Ascending aorta (tissue), 2 donors: ENCODE measurements around the gene CHKA. TPM values are rescaled to one million over a fixed set of nuclear protein-coding genes. Genes with fewer than 3 reads are reported as not detected.

ENCODE experiments used
- DNase-seq, 2 donors: peaks; one replicate each; pipeline ENCODE4 v3.0.0-alpha.2; 2019; ENCODE audit warnings: low spot score in 2 of 2
- H3K27ac ChIP-seq, 2 donors: fragments of 200-600 bp; sonication (generic); one replicate each; pipeline ENCODE4 v1.5.1; 2016 to 2017; ENCODE audit warnings: mild to moderate bottlenecking in 1 of 2
- H3K27me3 ChIP-seq: fragments of 200-600 bp; sonication (generic); one replicate; pipeline ENCODE4 v1.5.1; 2017
- H3K36me3 ChIP-seq, 2 donors: fragments of 200-600 bp; sonication (generic); one replicate each; pipeline ENCODE4 v1.5.1; 2016
- H3K4me1 ChIP-seq, 2 donors: fragments of 200-600 bp; sonication (generic); one replicate each; pipeline ENCODE4 v1.5.1; 2016 to 2017; ENCODE audit warnings: mild to moderate bottlenecking in 1 of 2
- H3K4me3 ChIP-seq, 2 donors: fragments of 200-600 bp; sonication (generic); one replicate each; pipeline ENCODE4 v1.5.1; 2016 to 2017; ENCODE audit warnings: mild to moderate bottlenecking in 1 of 2
- H3K9me3 ChIP-seq, 2 donors: fragments of 200-600 bp; sonication (generic); one replicate each; pipeline ENCODE4 v1.5.1; 2016
- intact Hi-C: fragments of 100-400 bp; cut with DNase I; formaldehyde crosslinking; loops from one replicate; pipeline ENCODE4 v1.15.1; 2023
- total RNA-seq: library from RNA; depleted of rRNA; stranded (reverse); fragments of >200 nt; gene quantifications from one replicate; pipeline ENCODE4 v1.1.0, GENCODE V29; 2016
- TF ChIP-seq, protein P1 (sequence below), 3 experiments: fragments of 200-600 bp in 2 of 3; fragments of 450-650 bp in 1 of 3; sonication (generic) in 2 of 3; IDR thresholded peaks; one replicate each; pipeline ENCODE4 v1.5.1; 2016 to 2019; ENCODE audit warnings: antibody characterized with exemption in 3 of 3, mild to moderate bottlenecking in 1 of 3, moderate library complexity in 1 of 3

Gene CHKA
- total RNA-seq, 1 donor from 2014 or later: 10.1 TPM

DNA sequence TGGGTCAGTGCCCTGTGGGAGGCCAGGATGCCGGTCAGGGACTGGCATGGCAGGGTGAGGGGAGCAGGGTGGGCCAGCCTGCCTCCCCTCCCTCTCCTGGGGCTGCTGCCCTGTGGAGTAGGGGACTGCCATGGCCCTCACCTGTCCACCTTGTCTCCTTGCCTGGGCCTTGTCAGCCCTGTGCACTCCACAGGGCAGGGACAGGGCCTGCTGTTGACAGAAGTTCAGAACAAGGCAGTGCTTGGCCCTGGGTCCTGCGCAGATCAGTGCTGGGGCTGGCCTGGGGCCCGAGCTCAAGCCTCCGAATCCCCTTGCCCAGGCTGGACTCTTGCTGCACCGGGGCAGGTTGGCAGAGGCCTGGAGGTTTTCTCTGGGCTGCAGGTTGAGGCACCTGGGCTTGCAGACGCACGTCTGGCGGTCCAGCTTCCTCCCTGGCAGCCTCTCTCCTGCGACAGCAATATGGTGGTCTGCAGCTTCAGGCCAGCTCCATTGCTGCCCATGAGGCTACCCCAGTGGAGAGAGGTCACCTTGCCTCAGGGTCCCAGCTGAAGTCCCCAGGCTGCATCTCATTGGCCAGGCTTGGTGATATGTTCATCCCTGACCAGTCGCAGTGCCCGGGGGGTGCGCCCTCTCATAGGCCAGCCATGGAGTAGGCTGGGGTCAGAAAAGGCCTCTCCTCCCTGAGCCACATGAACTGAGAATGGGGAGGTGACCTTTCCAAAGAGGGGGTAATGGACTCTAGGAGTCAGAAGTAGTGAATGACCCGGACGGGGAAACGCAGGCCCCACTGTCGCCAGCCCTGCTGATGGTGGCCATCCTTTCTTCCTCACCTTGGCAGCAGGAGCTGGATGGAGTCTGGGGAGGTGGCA is 21.5 kb upstream of the CHKA start:
- Histone ChIP-seq H3K27ac (no peak overlapping the region), H3K36me3 (no peaks in the 10 kb centered on the region), H3K27me3 (no peaks in the 10 kb centered on the region), H3K4me3 (no peak overlapping the region), H3K9me3 (no peaks in the 10 kb centered on the region), H3K4me1 (peaks cover 0 to 6% of the 10 kb centered on the region in 2 donors)
- intact Hi-C loops: no loop called here
- TF ChIP-seq, protein P1, sequence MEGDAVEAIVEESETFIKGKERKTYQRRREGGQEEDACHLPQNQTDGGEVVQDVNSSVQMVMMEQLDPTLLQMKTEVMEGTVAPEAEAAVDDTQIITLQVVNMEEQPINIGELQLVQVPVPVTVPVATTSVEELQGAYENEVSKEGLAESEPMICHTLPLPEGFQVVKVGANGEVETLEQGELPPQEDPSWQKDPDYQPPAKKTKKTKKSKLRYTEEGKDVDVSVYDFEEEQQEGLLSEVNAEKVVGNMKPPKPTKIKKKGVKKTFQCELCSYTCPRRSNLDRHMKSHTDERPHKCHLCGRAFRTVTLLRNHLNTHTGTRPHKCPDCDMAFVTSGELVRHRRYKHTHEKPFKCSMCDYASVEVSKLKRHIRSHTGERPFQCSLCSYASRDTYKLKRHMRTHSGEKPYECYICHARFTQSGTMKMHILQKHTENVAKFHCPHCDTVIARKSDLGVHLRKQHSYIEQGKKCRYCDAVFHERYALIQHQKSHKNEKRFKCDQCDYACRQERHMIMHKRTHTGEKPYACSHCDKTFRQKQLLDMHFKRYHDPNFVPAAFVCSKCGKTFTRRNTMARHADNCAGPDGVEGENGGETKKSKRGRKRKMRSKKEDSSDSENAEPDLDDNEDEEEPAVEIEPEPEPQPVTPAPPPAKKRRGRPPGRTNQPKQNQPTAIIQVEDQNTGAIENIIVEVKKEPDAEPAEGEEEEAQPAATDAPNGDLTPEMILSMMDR (IDR thresholded peaks at IDR 0.05): no peak
- DNase-seq: no peak

DNA sequence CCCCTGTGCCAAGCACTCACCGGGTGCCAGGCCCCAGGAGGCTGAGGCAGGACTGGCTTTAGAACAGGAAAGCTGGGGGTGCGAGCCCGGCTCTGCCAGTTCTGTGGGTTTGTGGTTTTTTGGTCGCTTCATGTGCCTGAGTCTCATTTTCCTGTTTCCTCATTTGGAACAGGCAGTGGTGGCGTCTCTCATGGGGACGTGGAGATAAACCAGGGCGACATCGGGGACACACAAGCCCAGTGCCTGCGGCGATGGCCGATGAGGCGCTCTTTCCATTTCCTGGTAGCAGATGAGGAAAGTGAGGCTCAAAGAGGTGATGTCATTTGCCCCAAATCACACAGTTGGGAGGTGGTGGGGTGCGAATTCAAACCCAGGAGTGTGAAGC is 20.8 kb upstream of the CHKA start:
- Histone ChIP-seq H3K9me3 (no peaks in the 10 kb centered on the region), H3K4me3 (no peak overlapping the region), H3K27me3 (no peaks in the 10 kb centered on the region), H3K4me1 (peaks cover 0 to 6% of the 10 kb centered on the region in 2 donors), H3K36me3 (no peaks in the 10 kb centered on the region), H3K27ac (no peak overlapping the region)
- no peak for DNase-seq
- TF ChIP-seq, protein P1 (IDR thresholded peaks at IDR 0.05): no peak
- intact Hi-C loops: no loop called here

DNA sequence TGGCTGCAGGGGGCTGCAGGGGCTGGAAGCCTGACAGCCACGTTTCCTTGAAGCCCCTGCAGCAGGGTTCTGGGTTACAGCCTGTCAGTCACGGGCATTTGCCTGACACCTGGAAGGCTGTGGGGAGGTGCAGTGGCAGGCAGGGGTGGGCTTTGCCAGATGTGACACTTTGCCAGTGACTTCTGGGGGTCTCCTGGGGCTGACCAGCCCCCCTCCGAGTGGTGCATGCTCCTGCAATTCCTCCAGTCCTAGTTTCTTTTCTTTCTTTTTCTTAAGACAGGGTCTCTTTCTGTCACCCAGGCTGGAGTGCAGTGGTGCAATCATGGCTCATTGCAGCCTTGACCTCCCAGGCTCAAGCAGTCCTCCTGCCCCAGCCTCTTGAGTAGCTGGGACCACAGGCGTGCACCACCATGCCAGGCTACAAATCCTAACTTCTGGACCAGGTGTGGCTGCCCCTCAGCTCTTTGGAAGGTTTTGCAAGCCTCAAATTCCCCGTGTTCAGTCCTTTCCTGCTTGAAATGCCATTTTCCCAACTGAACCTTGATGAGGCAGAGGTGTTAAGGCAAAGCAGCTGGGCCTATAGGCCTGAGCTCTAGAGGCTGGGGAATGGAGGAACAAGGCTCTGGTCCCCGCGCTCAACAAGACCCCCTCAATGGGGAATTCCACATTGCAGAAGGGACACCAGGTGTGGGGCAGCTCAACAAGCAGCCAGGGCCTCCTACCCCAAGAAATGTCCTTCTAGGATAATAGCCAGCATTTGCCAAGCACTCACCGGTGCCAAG is 20.2 kb upstream of the CHKA start:
- Histone ChIP-seq H3K36me3 (no peaks in the 10 kb centered on the region), H3K4me1 (peaks cover 0 to 3% of the 10 kb centered on the region in 2 donors), H3K4me3 (no peak overlapping the region), H3K27me3 (no peaks in the 10 kb centered on the region), H3K27ac (no peak overlapping the region), H3K9me3 (no peaks in the 10 kb centered on the region)
- TF ChIP-seq, protein P1 (IDR thresholded peaks at IDR 0.05): no peak
- DNase-seq: no peak
- intact Hi-C loops: no loop called here

DNA sequence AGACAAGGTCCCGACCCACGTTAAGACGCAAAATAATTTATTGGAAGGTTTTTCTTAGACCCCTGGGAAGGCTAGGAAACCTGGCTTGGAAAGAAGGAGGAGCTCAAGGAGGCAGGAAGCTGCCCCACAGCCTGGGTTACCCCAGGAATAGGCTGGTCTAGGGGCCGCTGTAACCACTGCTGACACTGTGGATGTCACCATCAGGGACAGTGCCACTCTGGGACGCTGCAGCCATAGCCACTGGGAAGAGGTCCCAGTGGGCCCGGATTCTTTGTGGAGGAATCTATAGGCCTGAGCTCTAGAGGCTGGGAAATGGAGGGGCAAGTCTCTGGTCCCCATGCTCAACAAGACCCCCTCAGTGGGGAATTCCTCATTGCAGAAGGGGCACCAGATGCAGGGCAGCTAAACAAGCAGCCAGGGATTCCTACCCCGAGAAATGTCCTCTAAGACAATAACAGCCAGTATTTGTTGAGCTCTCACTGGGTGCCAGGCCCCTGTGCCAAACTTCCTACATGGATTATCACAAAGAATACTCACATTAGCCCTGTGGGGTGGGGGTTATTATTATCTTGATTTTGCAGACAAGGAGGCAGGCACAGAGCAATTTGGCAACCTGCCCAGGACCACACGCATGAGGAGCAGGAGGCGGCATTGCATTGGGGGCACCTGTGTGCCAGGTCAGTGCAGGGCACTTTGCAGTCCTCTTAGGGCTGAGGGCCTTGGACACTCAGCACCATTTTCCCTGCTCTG is 19.5 kb upstream of the CHKA start:
- no peak overlapping the region for H3K27ac ChIP-seq
- intact Hi-C loops: no loop called here
- H3K36me3 ChIP-seq: no peaks in the 10 kb centered on the region
- no peak overlapping the region for H3K4me3 ChIP-seq
- TF ChIP-seq, protein P1 (IDR thresholded peaks at IDR 0.05): no peak
- H3K9me3 ChIP-seq: no peaks in the 10 kb centered on the region
- no peak for DNase-seq
- no peaks in the 10 kb centered on the region for H3K4me1 ChIP-seq
- no peaks in the 10 kb centered on the region for H3K27me3 ChIP-seq

DNA sequence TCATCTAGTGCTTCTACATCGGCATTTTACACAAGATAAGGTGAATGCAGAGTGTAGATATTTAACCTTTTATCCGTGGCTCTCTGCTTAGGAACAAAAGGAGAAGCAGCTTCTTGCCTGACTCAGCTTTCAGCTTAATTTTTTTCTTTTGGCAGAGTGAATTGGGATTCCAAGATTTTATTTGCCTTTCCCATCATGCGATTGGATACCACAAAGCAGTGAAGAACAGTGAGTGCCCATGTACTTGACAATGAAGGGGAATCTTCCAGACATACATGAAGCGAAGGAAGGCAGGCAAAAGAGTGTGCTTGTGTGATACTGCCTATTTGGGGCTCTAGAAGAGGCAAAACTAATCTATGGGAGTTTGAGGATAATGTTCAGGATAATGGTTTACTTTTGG is 17.0 kb upstream of the CHKA start:
- Histone ChIP-seq H3K4me3 (no peak overlapping the region), H3K9me3 (no peaks in the 10 kb centered on the region), H3K4me1 (no peaks in the 10 kb centered on the region), H3K36me3 (no peaks in the 10 kb centered on the region), H3K27ac (no peak overlapping the region), H3K27me3 (no peaks in the 10 kb centered on the region)
- DNase-seq: no peak
- TF ChIP-seq, protein P1 (IDR thresholded peaks at IDR 0.05): no peak
- intact Hi-C loops: no loop called here
